ENCODE results near the gene AOC2. TPM values are rescaled to one million over a fixed set of nuclear protein-coding genes. Genes with fewer than 3 reads are reported as not detected.

The AOC2 gene
- total and polyA plus RNA-seq, 2 of the 13 experiments (the other 11 are each of a cell fraction or from before 2014, with no cell fraction given), result 1.2 to 3.3 TPM

DNA sequence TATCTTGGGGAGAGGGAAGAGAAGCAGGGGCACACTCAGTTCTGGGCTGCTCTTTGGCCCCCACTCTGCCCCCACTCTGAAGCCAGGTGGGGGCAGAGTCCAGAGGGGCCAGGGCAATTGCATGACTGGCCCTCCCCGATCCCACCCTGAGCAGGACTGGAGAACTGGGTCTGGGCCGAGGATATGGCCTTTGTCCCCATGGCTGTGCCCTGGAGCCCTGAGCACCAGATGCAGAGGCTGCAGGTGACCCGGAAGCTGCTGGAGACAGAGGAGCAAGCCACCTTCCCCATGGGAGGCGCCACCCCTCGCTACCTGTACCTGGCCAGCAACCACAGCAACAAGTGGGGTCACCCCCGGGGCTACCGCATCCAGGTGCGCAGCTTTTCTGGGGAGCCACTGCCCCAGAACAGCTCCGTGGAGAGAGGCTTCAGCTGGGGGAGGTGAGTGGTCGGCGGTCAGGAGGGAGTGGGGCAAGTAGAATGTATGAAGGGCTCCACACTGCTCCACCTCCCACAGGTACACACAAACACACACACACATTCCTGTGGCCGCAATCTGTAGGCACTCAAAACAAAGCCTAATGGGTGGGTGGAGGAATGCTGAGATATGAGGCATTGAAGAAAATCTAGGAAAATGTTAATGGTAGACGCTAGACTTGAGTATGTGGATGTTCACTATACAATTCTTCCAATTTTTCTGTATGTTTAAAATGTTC lies 28.0 kb downstream of the AOC2 start (continued):
- TF ChIP-seq SOX6 (IDR thresholded peaks at IDR 0.05), result no peak
- TF ChIP-seq SOX6 (CRISPR knock-in tag; IDR thresholded peaks at IDR 0.05), result peak; percentile 22
- no peak for TF ChIP-seq NONO (IDR thresholded peaks at IDR 0.05)
- TF ChIP-seq NONO (CRISPR knock-in tag; conservative IDR thresholded peaks at IDR 0.05), result no peak
- no peak for TF ChIP-seq KDM3A (CRISPR knock-in tag; IDR thresholded peaks at IDR 0.05; ENCODE audit: low read depth)
- TF ChIP-seq ZSCAN31 (CRISPR knock-in tag; IDR thresholded peaks at IDR 0.05; ENCODE audit: low read depth), result no peak
- TF ChIP-seq RBM39 (IDR thresholded peaks at IDR 0.05; ENCODE audit: low read depth, low read length, poor library complexity, severe bottlenecking), result no peak
- TF ChIP-seq, protein P1, sequence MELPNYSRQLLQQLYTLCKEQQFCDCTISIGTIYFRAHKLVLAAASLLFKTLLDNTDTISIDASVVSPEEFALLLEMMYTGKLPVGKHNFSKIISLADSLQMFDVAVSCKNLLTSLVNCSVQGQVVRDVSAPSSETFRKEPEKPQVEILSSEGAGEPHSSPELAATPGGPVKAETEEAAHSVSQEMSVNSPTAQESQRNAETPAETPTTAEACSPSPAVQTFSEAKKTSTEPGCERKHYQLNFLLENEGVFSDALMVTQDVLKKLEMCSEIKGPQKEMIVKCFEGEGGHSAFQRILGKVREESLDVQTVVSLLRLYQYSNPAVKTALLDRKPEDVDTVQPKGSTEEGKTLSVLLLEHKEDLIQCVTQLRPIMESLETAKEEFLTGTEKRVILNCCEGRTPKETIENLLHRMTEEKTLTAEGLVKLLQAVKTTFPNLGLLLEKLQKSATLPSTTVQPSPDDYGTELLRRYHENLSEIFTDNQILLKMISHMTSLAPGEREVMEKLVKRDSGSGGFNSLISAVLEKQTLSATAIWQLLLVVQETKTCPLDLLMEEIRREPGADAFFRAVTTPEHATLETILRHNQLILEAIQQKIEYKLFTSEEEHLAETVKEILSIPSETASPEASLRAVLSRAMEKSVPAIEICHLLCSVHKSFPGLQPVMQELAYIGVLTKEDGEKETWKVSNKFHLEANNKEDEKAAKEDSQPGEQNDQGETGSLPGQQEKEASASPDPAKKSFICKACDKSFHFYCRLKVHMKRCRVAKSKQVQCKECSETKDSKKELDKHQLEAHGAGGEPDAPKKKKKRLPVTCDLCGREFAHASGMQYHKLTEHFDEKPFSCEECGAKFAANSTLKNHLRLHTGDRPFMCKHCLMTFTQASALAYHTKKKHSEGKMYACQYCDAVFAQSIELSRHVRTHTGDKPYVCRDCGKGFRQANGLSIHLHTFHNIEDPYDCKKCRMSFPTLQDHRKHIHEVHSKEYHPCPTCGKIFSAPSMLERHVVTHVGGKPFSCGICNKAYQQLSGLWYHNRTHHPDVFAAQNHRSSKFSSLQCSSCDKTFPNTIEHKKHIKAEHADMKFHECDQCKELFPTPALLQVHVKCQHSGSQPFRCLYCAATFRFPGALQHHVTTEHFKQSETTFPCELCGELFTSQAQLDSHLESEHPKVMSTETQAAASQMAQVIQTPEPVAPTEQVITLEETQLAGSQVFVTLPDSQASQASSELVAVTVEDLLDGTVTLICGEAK (IDR thresholded peaks at IDR 0.05), result no peak
- TF ChIP-seq, protein P1 (CRISPR knock-in tag; IDR thresholded peaks at IDR 0.05), result 0 out of 2 replicates have a peak, but pooled peaks have one; percentile 39
- no peak for TF ChIP-seq FOXC1 (CRISPR knock-in tag; IDR thresholded peaks at IDR 0.05; ENCODE audit: borderline replicate concordance)
- TF ChIP-seq, protein P2, sequence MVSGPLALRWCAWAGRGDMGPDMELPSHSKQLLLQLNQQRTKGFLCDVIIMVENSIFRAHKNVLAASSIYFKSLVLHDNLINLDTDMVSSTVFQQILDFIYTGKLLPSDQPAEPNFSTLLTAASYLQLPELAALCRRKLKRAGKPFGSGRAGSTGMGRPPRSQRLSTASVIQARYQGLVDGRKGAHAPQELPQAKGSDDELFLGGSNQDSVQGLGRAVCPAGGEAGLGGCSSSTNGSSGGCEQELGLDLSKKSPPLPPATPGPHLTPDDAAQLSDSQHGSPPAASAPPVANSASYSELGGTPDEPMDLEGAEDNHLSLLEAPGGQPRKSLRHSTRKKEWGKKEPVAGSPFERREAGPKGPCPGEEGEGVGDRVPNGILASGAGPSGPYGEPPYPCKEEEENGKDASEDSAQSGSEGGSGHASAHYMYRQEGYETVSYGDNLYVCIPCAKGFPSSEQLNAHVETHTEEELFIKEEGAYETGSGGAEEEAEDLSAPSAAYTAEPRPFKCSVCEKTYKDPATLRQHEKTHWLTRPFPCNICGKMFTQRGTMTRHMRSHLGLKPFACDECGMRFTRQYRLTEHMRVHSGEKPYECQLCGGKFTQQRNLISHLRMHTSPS (CRISPR knock-in tag; IDR thresholded peaks at IDR 0.05; ENCODE audit: low read depth), result no peak
- TF ChIP-seq, protein P3, sequence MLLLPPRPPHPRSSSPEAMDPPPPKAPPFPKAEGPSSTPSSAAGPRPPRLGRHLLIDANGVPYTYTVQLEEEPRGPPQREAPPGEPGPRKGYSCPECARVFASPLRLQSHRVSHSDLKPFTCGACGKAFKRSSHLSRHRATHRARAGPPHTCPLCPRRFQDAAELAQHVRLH (CRISPR knock-in tag; IDR thresholded peaks at IDR 0.05; ENCODE audit: borderline replicate concordance, low read depth), result no peak
- peak; percentile 44 for TF ChIP-seq ZNF883 (CRISPR knock-in tag; IDR thresholded peaks at IDR 0.05; ENCODE audit: not compliant biosample characterization)
- TF ChIP-seq BCL6 (CRISPR knock-in tag; IDR thresholded peaks at IDR 0.05), result no peak
- TF ChIP-seq, protein P4, sequence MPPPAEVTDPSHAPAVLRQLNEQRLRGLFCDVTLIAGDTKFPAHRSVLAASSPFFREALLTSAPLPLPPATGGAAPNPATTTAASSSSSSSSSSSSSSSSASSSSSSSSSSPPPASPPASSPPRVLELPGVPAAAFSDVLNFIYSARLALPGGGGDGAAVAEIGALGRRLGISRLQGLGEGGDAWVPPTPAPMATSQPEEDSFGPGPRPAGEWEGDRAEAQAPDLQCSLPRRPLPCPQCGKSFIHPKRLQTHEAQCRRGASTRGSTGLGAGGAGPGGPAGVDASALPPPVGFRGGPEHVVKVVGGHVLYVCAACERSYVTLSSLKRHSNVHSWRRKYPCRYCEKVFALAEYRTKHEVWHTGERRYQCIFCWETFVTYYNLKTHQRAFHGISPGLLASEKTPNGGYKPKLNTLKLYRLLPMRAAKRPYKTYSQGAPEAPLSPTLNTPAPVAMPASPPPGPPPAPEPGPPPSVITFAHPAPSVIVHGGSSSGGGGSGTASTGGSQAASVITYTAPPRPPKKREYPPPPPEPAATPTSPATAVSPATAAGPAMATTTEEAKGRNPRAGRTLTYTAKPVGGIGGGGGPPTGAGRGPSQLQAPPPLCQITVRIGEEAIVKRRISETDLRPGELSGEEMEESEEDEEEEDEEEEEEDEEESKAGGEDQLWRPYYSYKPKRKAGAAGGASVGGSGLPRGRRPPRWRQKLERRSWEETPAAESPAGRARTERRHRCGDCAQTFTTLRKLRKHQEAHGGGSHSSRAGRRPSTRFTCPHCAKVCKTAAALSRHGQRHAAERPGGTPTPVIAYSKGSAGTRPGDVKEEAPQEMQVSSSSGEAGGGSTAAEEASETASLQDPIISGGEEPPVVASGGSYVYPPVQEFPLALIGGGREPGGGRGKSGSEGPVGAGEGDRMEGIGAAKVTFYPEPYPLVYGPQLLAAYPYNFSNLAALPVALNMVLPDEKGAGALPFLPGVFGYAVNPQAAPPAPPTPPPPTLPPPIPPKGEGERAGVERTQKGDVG (CRISPR knock-in tag; IDR thresholded peaks at IDR 0.05; ENCODE audit: borderline replicate concordance), result no peak

Data from HepG2 (cell line).